ENCODE measurements around the gene LRRIQ4.

DNA sequence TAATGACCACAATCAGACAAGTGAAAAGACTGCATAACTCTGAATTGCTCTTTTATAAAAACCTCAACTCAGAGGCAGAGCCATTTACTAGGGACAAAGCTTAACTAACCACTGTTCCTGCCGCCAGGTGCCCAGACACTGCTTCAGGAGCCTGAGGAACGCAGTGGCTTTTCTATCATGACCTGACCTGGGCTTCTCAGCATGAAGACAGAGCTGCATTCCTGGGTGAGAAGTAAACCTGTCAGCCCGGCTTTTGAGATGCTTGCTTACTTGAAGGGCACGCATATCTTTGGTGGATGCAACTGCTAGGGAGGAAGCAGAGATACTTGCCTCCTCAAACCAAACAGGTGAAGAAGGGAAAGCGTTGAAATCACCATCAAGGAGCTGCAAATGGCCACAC, 49.2 kb downstream of the LRRIQ4 start:
- TF ChIP-seq POLR2A (IDR thresholded peaks at IDR 0.05; ENCODE audit: low read depth, low read length) (no peak), POLR2AphosphoS5 (IDR thresholded peaks at IDR 0.05; ENCODE audit: low read depth, low read length) (no peak)
